ENCODE results near the gene CCDC136. TPM values are rescaled to one million over a fixed set of nuclear protein-coding genes. Genes with fewer than 3 reads are reported as not detected.

CCDC136 gene
- 1 to 10 TPM; 5.6 to 8.9 TPM for total RNA-seq

- no peaks in the 10 kb centered on the region for H3K9me3 Mint-ChIP-seq (ENCODE audit: insufficient read depth)
- H3K4me3 Mint-ChIP-seq = peak within 1 kb of the TSS; percentile 81
- ChIA-PET POLR2A (interaction anchor here (0.9 kb wide), 1 partner anchor 10 kb away, joined by 4 read pairs; no protein-coding TSS in a partner anchor), CTCF (interaction anchor here (1.7 kb wide), 1 partner anchor 92 kb away, joined by 6 read pairs; no protein-coding TSS in a partner anchor)
- H3K27ac Mint-ChIP-seq = peak within 1 kb of the TSS; percentile 75
- ATAC-seq (peak; percentile 87), DNase-seq (peak; percentile 81)
- peaks cover 16% of the 10 kb centered on the region for H3K4me1 Mint-ChIP-seq (ENCODE audit: low read depth)
- H3K36me3 Mint-ChIP-seq (ENCODE audit: low read depth) = no peaks in the 10 kb centered on the region
- H3K27me3 Mint-ChIP-seq (ENCODE audit: low read depth) = peaks cover 21% of the 10 kb centered on the region
These were observed at the start of gene CCDC136 for GRCh38 chr7:128791121-128791971. Gene CCDC136 (plus strand): TSS chr7:128791968. CDS start chr7:128792412, 444 bp downstream.

DNA sequence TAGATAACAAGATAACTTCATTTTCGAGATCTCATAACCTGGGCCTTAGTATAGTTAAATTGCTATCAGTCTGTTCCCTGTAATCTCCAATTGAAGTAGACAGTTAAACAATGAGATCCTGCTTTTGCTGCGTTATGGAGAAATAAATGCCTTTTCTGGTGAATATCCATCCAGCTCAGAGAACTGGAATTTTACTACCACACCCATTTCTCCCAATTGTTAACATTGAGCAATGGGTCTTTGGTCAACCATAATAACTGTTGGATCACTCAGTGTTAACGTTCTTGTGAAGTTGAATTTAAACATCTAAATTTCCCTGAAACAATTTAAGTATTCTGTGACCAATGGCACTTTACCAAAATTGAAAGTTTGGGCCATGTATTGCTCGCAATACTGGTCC is 49.6 kb upstream of the CCDC136 start:
- H3K36me3 Mint-ChIP-seq (ENCODE audit: low read depth) = peaks cover 33% of the 10 kb centered on the region
- ATAC-seq (no peak), DNase-seq (no peak)
- ChIA-PET CTCF (interaction anchor here (0.9 to 1.5 kb wide), 2 partner anchors 8 to 14 kb away, joined by 3 to 5 read pairs; no protein-coding TSS in a partner anchor), POLR2A (no interaction called here)
- H3K27me3 Mint-ChIP-seq (ENCODE audit: low read depth) = no peaks in the 10 kb centered on the region
- no peak overlapping the region for H3K27ac Mint-ChIP-seq
- no peak overlapping the region for H3K4me3 Mint-ChIP-seq
- no peaks in the 10 kb centered on the region for H3K9me3 Mint-ChIP-seq (ENCODE audit: insufficient read depth)
- peaks cover 45% of the 10 kb centered on the region for H3K4me1 Mint-ChIP-seq (ENCODE audit: low read depth)

DNA sequence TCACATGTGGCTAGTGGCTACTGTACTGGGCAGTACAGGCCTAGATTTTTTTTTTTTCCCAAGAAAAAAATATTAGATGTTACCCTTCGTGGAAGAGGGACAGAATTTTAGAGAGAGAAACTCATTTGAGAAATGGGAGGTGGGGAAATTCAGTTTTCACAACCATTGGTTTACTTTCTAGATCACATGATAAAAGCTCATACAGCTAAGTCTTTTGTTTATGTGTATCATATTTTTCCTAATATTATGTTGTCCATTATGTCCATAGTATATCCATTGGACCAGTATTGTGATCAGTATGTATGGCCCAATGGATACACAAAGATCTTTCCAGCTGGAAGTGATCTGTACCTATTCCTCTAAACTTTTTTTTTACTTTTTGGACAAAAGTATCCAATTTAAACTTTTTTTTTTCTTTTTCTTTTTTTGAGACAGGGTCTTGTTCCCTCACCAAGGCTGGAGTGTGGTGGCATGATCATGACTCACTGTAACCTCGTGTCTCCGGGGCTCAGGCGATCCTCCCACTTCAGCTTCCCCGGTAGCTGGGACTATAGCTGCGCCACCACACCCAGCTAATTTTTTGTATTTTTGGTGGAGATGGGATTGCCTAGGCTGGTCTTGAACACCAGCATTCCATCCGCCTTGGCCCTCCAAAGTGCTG is 48.5 kb upstream of the CCDC136 start:
- H3K36me3 Mint-ChIP-seq (ENCODE audit: low read depth) = peaks cover 41% of the 10 kb centered on the region
- H3K4me3 Mint-ChIP-seq = no peak overlapping the region
- H3K27ac Mint-ChIP-seq = no peak overlapping the region
- H3K27me3 Mint-ChIP-seq (ENCODE audit: low read depth) = no peaks in the 10 kb centered on the region
- ATAC-seq (no peak), DNase-seq (no peak)
- CTCF ChIA-PET = interaction anchor here (1.0 to 1.5 kb wide), 2 partner anchors 11 to 13 kb away, joined by 3 to 5 read pairs; no protein-coding TSS in a partner anchor
- H3K9me3 Mint-ChIP-seq (ENCODE audit: insufficient read depth) = no peaks in the 10 kb centered on the region
- peaks cover 42% of the 10 kb centered on the region for H3K4me1 Mint-ChIP-seq (ENCODE audit: low read depth)
- POLR2A ChIA-PET = interaction anchor here (0.6 kb wide), 1 partner anchor 966 kb away, joined by 3 read pairs; no protein-coding TSS in a partner anchor

GRCh38 chr7:128744366-128744905 is 47.3 kb upstream of the CCDC136 start:
- no peak for DNase-seq
- no peak overlapping the region for H3K4me3 Mint-ChIP-seq
- POLR2A ChIA-PET = no interaction called here
- CTCF ChIA-PET = no interaction called here
- peaks cover 51% of the 10 kb centered on the region for H3K36me3 Mint-ChIP-seq (ENCODE audit: low read depth)
- H3K9me3 Mint-ChIP-seq (ENCODE audit: insufficient read depth) = no peaks in the 10 kb centered on the region
- H3K27me3 Mint-ChIP-seq (ENCODE audit: low read depth) = no peaks in the 10 kb centered on the region
- peaks cover 36% of the 10 kb centered on the region for H3K4me1 Mint-ChIP-seq (ENCODE audit: low read depth)
- ATAC-seq = no peak
- H3K27ac Mint-ChIP-seq = no peak overlapping the region

DNA sequence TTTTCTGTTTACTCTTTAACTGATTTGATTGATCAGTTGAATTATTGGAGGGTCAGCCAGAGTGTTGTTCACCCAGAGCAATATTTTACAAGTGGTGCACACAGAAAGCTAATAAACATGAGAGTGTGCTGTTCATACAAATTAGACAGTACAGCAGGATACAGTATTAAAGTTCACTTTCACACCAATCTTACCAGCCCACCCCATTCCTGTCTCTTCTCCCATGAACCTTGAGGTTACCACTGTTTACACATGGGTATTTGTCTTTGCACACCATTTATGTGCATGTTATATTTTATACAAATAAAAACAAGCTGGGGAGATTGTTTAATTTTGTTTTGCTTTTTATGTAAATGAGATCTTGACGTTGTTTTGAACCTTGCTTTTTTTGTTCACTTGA is 46.1 kb upstream of the CCDC136 start:
- Mint-ChIP-seq H3K9me3 (ENCODE audit: insufficient read depth) (no peaks in the 10 kb centered on the region), H3K4me1 (ENCODE audit: low read depth) (peaks cover 30% of the 10 kb centered on the region), H3K27me3 (ENCODE audit: low read depth) (no peaks in the 10 kb centered on the region), H3K4me3 (no peak overlapping the region), H3K36me3 (ENCODE audit: low read depth) (peaks cover 54% of the 10 kb centered on the region), H3K27ac (no peak overlapping the region)
- DNase-seq = no peak
- ChIA-PET POLR2A (no interaction called here), CTCF (interaction anchor here (1.2 kb wide), 1 partner anchor 345 kb away, joined by 3 read pairs; no protein-coding TSS in a partner anchor)
- ATAC-seq = no peak

GRCh38 chr7:128747327-128748079 is 44.3 kb upstream of the CCDC136 start:
- ChIA-PET CTCF (interaction anchor here (1.1 kb wide), 2 partner anchors 9 to 136 kb away, joined by 3 read pairs; no protein-coding TSS in a partner anchor), POLR2A (interaction anchor here (0.8 kb wide), 1 partner anchor 9 kb away, joined by 3 read pairs; the partner anchor contains the start of gene CALU)
- Mint-ChIP-seq H3K36me3 (ENCODE audit: low read depth) (peaks cover 46% of the 10 kb centered on the region), H3K9me3 (ENCODE audit: insufficient read depth) (no peaks in the 10 kb centered on the region), H3K27ac (no peak overlapping the region), H3K4me1 (ENCODE audit: low read depth) (peaks cover 15% of the 10 kb centered on the region), H3K27me3 (ENCODE audit: low read depth) (no peaks in the 10 kb centered on the region), H3K4me3 (no peak overlapping the region)
- no peak for DNase-seq
- no peak for ATAC-seq

- ATAC-seq (no peak), DNase-seq (no peak)
- H3K36me3 Mint-ChIP-seq (ENCODE audit: low read depth) = peaks cover 58% of the 10 kb centered on the region
- H3K9me3 Mint-ChIP-seq (ENCODE audit: insufficient read depth) = no peaks in the 10 kb centered on the region
- ChIA-PET POLR2A (no interaction called here), CTCF (interaction anchor here (1.0 to 2.4 kb wide), 2 partner anchors 11 to 14 kb away, joined by 3 to 9 read pairs; partner anchors contain the start of gene CALU)
- H3K27ac Mint-ChIP-seq = no peak overlapping the region
- H3K4me3 Mint-ChIP-seq = no peak overlapping the region
- no peaks in the 10 kb centered on the region for H3K4me1 Mint-ChIP-seq (ENCODE audit: low read depth)
- no peaks in the 10 kb centered on the region for H3K27me3 Mint-ChIP-seq (ENCODE audit: low read depth)
These were observed 39.5 kb upstream of the CCDC136 start for GRCh38 chr7:128752251-128752650.

DNA sequence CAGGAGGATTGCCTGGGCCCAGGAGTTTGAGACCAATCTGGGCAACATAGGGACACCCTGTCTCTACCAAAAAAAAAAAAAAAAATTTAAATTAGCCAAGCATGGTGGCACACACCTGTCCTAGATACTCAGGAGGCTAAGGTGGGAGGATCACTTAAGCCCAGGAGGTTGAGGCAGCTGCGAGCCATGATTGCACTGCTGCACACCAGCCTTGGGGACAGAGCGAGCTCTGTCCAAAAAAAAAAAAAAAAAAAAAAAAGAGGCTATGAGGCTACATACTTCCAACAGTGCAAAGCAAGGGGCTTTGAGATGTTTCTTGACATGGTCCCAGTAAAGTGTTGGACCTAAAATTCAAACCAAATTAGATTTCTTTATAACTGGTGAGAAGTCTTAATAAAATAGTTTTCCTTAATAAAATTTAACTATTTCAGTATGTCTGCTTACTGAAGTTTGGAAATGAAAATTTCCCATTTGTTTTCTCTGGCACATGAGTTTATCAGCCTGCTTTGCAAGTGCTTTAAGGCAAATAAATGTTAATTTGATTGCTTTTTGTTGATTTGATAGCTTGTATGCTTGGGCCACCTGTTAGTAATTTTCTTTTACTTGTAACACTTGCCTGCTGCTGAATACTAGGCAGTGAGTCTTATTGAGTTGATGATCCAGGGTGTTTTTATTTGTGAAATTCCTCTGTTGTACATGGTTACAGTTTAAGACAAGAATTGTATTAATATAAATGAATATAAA is 36.5 kb upstream of the CCDC136 start:
- DNase-seq (no peak), ATAC-seq (no peak)
- Mint-ChIP-seq H3K27me3 (ENCODE audit: low read depth) (no peaks in the 10 kb centered on the region), H3K9me3 (ENCODE audit: insufficient read depth) (no peaks in the 10 kb centered on the region), H3K27ac (no peak overlapping the region), H3K4me1 (ENCODE audit: low read depth) (no peaks in the 10 kb centered on the region), H3K36me3 (ENCODE audit: low read depth) (peaks cover 47% of the 10 kb centered on the region), H3K4me3 (no peak overlapping the region)
- ChIA-PET CTCF (interaction anchor here (1.3 to 1.6 kb wide), 2 partner anchors 13 to 108 kb away, joined by 3 to 5 read pairs; partner anchors contain the start of gene ATP6V1F), POLR2A (no interaction called here)

DNA sequence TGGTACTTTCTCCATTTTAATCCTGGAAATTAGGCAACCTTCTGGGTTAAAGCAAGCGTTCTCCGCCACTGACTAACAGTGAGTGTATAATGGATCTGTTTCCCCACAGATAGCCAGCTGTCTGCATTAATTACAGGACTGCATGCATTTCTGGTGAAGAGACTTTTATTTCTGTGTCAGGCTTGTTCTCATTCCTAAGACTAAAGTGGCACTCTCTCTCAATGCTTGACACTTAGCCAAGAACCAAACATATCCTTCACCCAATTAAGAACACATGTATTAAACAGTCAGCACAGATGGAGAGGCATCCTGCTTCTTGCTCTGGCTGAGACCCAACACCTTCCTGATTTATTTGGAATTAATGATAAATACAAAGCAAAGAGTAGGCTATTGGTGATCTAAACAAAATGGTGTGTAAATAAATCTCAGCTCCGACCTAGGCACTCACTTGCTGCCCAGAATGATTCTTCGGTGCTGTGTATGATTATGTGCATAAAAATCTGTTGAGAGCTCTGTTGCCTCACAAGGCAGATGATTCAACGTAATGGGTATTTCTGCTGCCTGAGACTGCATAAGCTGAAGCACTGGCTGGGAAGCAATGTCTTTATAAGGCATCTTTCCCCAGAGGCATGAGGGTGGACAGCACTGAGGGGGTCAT is 35.8 kb upstream of the CCDC136 start:
- no peak overlapping the region for H3K4me3 Mint-ChIP-seq
- ATAC-seq (no peak), DNase-seq (no peak)
- H3K36me3 Mint-ChIP-seq (ENCODE audit: low read depth) = peaks cover 48% of the 10 kb centered on the region
- H3K4me1 Mint-ChIP-seq (ENCODE audit: low read depth) = no peaks in the 10 kb centered on the region
- H3K9me3 Mint-ChIP-seq (ENCODE audit: insufficient read depth) = no peaks in the 10 kb centered on the region
- ChIA-PET POLR2A (no interaction called here), CTCF (interaction anchor here (1.6 kb wide), 1 partner anchor 14 kb away, joined by 5 read pairs; no protein-coding TSS in a partner anchor)
- no peak overlapping the region for H3K27ac Mint-ChIP-seq
- H3K27me3 Mint-ChIP-seq (ENCODE audit: low read depth) = no peaks in the 10 kb centered on the region

DNA sequence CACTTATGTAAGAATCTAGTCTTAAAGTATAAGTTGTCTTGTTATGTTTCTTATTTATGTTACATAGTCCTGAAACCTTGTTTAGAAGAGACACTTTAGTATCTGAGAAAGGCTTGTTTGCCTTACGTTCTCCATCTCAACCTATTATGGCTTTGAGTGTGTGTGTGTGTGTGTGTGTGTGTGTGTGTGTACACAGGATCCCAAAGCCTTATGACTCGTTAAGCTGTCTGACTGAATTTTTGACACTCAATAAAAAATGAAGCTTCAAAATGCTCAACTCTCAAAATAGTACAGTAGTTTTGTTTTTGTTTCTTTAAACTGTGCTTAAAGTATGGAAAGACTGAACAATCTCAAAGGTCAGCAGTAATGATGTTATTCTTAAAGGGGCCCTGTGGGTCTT is 34.6 kb upstream of the CCDC136 start:
- no peak overlapping the region for H3K4me3 Mint-ChIP-seq
- no peaks in the 10 kb centered on the region for H3K9me3 Mint-ChIP-seq (ENCODE audit: insufficient read depth)
- H3K4me1 Mint-ChIP-seq (ENCODE audit: low read depth) = no peaks in the 10 kb centered on the region
- POLR2A ChIA-PET = no interaction called here
- DNase-seq = no peak
- H3K27ac Mint-ChIP-seq = no peak overlapping the region
- ATAC-seq = no peak
- H3K36me3 Mint-ChIP-seq (ENCODE audit: low read depth) = peaks cover 54% of the 10 kb centered on the region
- CTCF ChIA-PET = interaction anchor here (1.1 kb wide), 1 partner anchor 10 kb away, joined by 5 read pairs; no protein-coding TSS in a partner anchor
- no peaks in the 10 kb centered on the region for H3K27me3 Mint-ChIP-seq (ENCODE audit: low read depth)

Data from activated CD8-positive, alpha-beta T cell treated with anti-CD3 and anti-CD28 coated beads, Interleukin-2, amount 10 ng/mL, durations not matched to agents 7 days and 5 days (primary cell).